ENCODE results near the gene MRPL37.

The MRPL37 gene

GRCh38 chr1:54259546-54260140 is 59.7 kb downstream of the MRPL37 start:
- DNase-seq: no peak

- DNase-seq: peak in 5 of 58 donors; percentile 16 to 37 (median 30)
These were observed 60.8 kb downstream of the MRPL37 start for GRCh38 chr1:54260810-54261209.

GRCh38 chr1:54262244-54262643 is 62.3 kb downstream of the MRPL37 start:
- DNase-seq: no peak

GRCh38 chr1:54263601-54264226 is 63.7 kb downstream of the MRPL37 start:
- DNase-seq: no peak

- DNase-seq: no peak
These were observed 65.2 kb downstream of the MRPL37 start for GRCh38 chr1:54265126-54265525.

- DNase-seq: no peak
These were observed 65.7 kb downstream of the MRPL37 start for GRCh38 chr1:54265659-54266058.

GRCh38 chr1:54266195-54266594 is 66.2 kb downstream of the MRPL37 start:
- no peak for DNase-seq

GRCh38 chr1:54266908-54267307 is 66.9 kb downstream of the MRPL37 start:
- DNase-seq: no peak

Measured in anterior cingulate cortex (tissue), 58 donors.